ENCODE results near the gene BUD23. TPM values are rescaled to one million over a fixed set of nuclear protein-coding genes. Genes with fewer than 3 reads are reported as not detected.

Gene BUD23
- total RNA-seq, 1 experiment from 2014 or later: 78.1 TPM

DNA sequence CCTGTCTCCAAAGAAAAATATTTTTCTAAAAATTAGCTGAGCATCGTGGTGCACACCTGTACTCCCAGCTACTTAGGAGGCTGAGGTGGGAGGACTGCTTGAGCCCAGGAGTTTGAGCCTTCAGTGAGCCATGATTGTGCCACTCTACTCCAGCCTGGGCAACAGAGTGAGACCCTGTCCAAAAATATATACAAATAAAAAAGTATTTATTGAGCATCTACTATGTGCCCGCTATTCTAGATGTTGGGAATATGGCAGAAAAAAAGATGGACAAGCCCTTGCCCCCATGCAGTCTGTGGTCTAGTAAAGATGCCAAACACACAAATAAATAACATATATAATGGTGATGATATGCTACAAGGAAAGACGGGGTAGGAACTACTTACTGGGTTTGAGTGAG lies 40.4 kb downstream of the BUD23 start:
- Histone ChIP-seq H3K27me3 (ENCODE audit: insufficient read depth, low read length) (no peaks in the 10 kb centered on the region; the same call in 1 of the 2 replicates), H3K79me2 (ENCODE audit: insufficient read depth, low read length) (no peaks in the 10 kb centered on the region), H3K56ac (ENCODE audit: insufficient read length, low read depth, low read length) (no peak overlapping the region), H2AK5ac (ENCODE audit: insufficient read length, low read length) (no peak overlapping the region), H3K79me1 (ENCODE audit: insufficient read depth, low read depth, low read length, poor library complexity, severe bottlenecking) (no peaks in the 10 kb centered on the region), H2BK15ac (ENCODE audit: low read depth, low read length) (no peak overlapping the region), H4K91ac (ENCODE audit: insufficient read length, low read depth, low read length) (no peak overlapping the region), H3K27ac (ENCODE audit: insufficient read length, low read depth, low read length) (no peak overlapping the region), H2BK12ac (ENCODE audit: insufficient read length, low read depth, low read length) (no peak overlapping the region), H2BK5ac (ENCODE audit: insufficient read length, low read length) (no peak overlapping the region), H3K14ac (ENCODE audit: insufficient read depth, low read length) (no peak overlapping the region), H3K18ac (ENCODE audit: insufficient read length, low read depth, low read length) (no peak overlapping the region), H4K5ac (ENCODE audit: insufficient read length, low read depth, low read length) (no peak overlapping the region), H3K4me1 (ENCODE audit: insufficient read depth, low read length) (no peaks in the 10 kb centered on the region), H3K23ac (ENCODE audit: insufficient read length, low read depth, low read length) (no peak overlapping the region), H3T11ph (ENCODE audit: low read length) (no peak overlapping the region), H3K9me3 (ENCODE audit: control insufficient read depth, low read depth, low read length) (no peaks in the 10 kb centered on the region), H3K4me2 (ENCODE audit: insufficient read depth, insufficient read length, low read length) (no peak overlapping the region), H4K8ac (replicated peaks; ENCODE audit: insufficient read length, low read depth, low read length) (no peak overlapping the region), H3K4ac (ENCODE audit: low read depth, low read length) (no peak overlapping the region), H3K9ac (ENCODE audit: extremely low read depth, insufficient read length, low read length) (no peak overlapping the region), H2BK20ac (ENCODE audit: low read depth, low read length, poor library complexity, severe bottlenecking) (no peak overlapping the region), H4K20me1 (ENCODE audit: control insufficient read depth, insufficient read depth, insufficient read length) (no peaks in the 10 kb centered on the region), H3K23me2 (ENCODE audit: insufficient read length, low read depth, low read length, poor library complexity, severe bottlenecking) (peaks cover 6% of the 10 kb centered on the region), H2BK120ac (ENCODE audit: low read depth, low read length, poor library complexity, severe bottlenecking) (no peak overlapping the region), H2AFZ (ENCODE audit: low read length) (no peak overlapping the region)
- no CpG with 5 or more reads among the region's 3 CpGs for WGBS (ENCODE audit: extremely low coverage, insufficient read length, low lambda C conversion rate)
- H3K4me1 Mint-ChIP-seq: peaks cover 5 to 13% of the 10 kb centered on the region in 2 experiments; a peak in 3 of 4 replicates
- no peak overlapping the region for H3K4me3 Mint-ChIP-seq
- H3K27me3 Mint-ChIP-seq (ENCODE audit: low read depth): peaks cover 28% of the 10 kb centered on the region
- H3K9me3 Mint-ChIP-seq: no peaks in the 10 kb centered on the region; a peak in 1 of 5 replicates
- TF ChIP-seq, protein P1, sequence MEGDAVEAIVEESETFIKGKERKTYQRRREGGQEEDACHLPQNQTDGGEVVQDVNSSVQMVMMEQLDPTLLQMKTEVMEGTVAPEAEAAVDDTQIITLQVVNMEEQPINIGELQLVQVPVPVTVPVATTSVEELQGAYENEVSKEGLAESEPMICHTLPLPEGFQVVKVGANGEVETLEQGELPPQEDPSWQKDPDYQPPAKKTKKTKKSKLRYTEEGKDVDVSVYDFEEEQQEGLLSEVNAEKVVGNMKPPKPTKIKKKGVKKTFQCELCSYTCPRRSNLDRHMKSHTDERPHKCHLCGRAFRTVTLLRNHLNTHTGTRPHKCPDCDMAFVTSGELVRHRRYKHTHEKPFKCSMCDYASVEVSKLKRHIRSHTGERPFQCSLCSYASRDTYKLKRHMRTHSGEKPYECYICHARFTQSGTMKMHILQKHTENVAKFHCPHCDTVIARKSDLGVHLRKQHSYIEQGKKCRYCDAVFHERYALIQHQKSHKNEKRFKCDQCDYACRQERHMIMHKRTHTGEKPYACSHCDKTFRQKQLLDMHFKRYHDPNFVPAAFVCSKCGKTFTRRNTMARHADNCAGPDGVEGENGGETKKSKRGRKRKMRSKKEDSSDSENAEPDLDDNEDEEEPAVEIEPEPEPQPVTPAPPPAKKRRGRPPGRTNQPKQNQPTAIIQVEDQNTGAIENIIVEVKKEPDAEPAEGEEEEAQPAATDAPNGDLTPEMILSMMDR (conservative IDR thresholded peaks at IDR 0.05): no peak
- H3K36me3 Mint-ChIP-seq (ENCODE audit: insufficient read depth in 1 of 3, low read depth in 3 of 3): no peaks in the 10 kb centered on the region; a peak in 1 of 7 replicates
- no peak for DNase-seq
- no peak overlapping the region for H3K27ac Mint-ChIP-seq
